Subcutaneous adipose tissue (tissue), 4 donors: ENCODE data around the gene CDK11A. TPM values are rescaled to one million over a fixed set of nuclear protein-coding genes. Genes with fewer than 3 reads are reported as not detected.
"Not testable (repeated sequence)": the region's sequence is repeated elsewhere in the genome, so short reads cannot be mapped to it uniquely, and the experiment has no call there.

Source experiments
- CTCF ChIP-seq: fragments of 450-650 bp; IDR thresholded peaks from one replicate; pipeline ENCODE4 v1.5.1; 2016; ENCODE audit warnings: low read depth, mild to moderate bottlenecking, control low read depth, antibody characterized with exemption, moderate library complexity
- total RNA-seq, 4 donors: library from RNA; depleted of rRNA; stranded (reverse); fragments of >200 nt; gene quantifications; one replicate each; pipeline ENCODE4 v1.1.0, GENCODE V29; 2016

CDK11A gene
- 10 to 100 TPM; 15.5 to 60.8 (median 34.8) TPM for total RNA-seq

DNA sequence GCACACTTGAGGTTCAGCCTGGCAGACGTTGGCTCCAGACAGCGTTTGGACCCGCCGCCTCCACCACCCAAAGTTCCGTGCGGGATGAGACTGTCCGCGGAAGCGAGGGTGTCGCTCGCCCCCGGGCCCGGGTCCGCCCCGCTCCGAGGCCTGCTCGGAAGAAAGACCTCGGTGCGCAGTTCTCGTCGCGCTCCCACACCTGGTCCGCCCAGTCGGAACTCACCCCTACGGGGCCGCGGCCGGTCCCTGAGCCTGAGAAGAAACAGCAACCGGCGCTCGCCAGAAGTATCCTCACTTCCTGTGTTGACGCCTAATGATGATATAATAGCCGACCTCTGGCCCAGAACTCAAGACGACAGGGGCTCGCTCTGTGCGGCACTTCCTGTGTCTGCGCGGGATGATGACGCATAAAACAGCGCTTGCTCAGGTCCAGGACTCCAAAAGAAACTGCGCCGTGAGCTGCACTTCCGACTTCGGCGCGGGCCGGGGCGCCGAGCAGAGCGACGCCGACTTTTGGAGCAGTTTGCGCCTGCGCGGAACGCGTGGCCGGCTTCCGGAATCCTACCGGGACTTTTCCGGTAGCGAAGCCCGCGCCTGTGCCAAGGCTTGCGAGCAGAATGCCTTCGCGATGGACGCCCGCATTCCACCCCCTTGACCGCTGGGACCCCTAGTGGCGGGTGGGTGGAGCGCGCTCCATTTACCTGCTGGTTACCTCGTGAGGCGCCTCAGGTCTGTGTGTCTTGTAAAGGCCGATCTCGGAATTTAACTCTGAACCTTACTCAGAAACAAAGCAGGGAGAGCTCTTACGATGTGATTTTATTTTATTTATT is at the start of gene CDK11A:
Gene CDK11A, minus strand, starts transcription at position 323 of the 830 bp plus-strand sequence. CDS start 1,539 bp downstream, outside the sequence.
- TF ChIP-seq CTCF, result not testable (repeated sequence)

DNA sequence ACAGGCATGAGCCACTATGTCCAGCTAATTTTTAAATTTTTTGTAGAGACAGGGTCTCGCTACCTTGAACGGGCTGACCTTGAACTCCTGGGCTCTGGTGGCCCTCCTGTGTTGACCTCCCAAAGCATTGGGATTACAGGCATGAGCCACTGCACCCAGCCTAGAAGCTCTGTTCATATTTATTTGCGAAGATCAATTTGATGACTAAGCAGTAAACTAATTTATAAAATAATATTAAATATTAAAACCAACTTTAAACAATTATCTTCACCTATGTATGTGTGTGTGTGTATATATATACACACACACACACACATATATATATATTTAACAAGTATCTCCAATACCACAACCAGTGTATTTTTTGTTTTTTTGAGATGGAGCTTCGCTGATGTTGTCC is 49.7 kb upstream of the CDK11A start:
- no peak for TF ChIP-seq CTCF

DNA sequence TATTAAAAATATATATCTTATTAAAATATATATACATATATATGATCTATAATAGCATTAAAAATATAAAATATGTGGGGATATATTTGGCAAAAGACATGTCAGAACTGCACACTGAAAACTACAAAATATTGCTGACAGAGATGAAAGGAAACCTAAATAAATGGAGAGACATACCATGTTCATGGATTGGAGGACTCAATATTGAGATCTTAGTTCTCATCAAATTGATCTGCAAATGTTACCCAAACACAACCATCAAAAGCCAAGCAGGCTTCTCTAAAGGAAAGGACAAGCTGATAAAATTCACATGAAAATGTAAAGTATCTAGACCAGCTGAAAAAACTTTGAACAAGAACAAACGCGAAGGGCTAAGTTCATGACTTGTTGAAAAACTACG is 46.9 kb upstream of the CDK11A start:
- TF ChIP-seq CTCF, result no peak

- TF ChIP-seq CTCF, result no peak
Measured at GRCh38 chr1:1770102-1770501, 45.9 kb upstream of the CDK11A start.

DNA sequence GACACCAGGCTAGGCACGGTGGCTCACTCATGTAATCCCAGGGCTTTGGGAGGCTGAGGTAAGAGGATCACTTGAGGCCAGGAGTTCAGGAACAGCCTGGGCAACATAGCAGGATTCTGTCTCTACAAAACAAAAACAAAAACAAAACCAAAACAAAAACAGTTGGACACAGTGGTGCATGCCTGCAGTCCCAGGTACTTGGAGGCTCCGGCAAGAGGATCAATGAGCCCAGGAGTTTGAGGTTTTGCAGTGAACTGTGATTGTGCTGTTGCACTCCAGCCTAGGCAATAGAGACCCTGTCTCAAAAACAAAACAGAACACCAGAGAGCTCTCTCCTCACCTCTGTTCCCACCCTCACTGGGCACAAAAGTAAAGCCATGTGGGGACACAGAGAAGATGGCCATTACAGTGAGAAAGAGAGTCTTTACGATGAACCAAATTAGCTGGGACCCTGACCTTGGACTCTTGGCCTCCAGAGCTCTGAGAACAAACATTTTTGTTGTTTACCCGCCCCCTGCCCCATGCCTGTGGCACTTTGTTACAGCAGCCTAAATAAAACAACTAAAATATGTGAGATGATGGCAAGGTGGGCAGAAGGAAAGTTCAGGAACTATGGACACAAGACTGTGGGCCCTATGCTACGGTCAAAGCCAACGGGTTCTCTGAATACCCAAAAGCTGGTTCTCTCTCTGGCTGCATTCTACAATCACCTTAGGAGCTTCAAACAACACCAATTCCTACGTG is 44.3 kb upstream of the CDK11A start:
- no peak for TF ChIP-seq CTCF

- TF ChIP-seq CTCF, result no peak
Measured at GRCh38 chr1:1764876-1765470, 40.8 kb upstream of the CDK11A start.
